Heart left ventricle (tissue), 13 donors: ENCODE measurements around the gene MIDN.

Experiments
- CTCF ChIP-seq, 12 donors: fragments of 200-600 bp; sonication (generic) in 4 of 12; IDR thresholded peaks; one replicate each; pipeline versions ENCODE4 v1.5.0 to v1.8.0; 2018 to 2022; ENCODE audit warnings: antibody characterized with exemption in 12 of 12, mild to moderate bottlenecking in 5 of 12
- POLR2A ChIP-seq, 2 donors: fragments of 450-650 bp; IDR thresholded peaks; one replicate each; pipeline ENCODE4 v1.6.1; 2017; ENCODE audit warnings: antibody characterized with exemption in 2 of 2, mild to moderate bottlenecking in 2 of 2, moderate library complexity in 2 of 2
- donor health status: ischemic (EF 13 %, LVEDD 7.1; RV severe dilation, severe dysfunction).
- donor health status: DM: no; HTN: yes; CAD: no.
- donor health status: DM: no; HTN: no; CAD: no.
- donor health status: ischemic (EF 25% LVEDD 6.9; RV normal size, moderate dysfunction).
- donor health status: ischemic (EF 25% LVEDD 5.7; RV mildly dilated, moderate dysfunction).
- donor health status: ischemic (EF 35%, LVEDD 5.7; RV mildly dilated, moderate dysfunction).
- donor health status: nonischemic (EF 11% LVEDD 7.7; RV severe dilation, severe dysfunction).
- donor health status: DM: yes; HTN: yes; CAD: no.
- donor health status: PGD.
- donor health status: ischemic (EF 29% LVEDD 5.4; RV normal size, mild dysfunction).
- donor health status: nonischemic (EF 23%, LVEDD 6.1; RV moderate dilation, normal function).

- TF ChIP-seq POLR2A (IDR thresholded peaks at IDR 0.05) (peak in 1 of 2 donors; percentile 55), CTCF (IDR thresholded peaks at IDR 0.05) (peak; percentile 78 to 98 (median 94))
Measured at GRCh38 chr19:1239796-1240737, 8.3 kb upstream of the MIDN start.
